Measurements from ENCODE around the gene ENGASE.

- TF ChIP-seq EZH2 (IDR thresholded peaks at IDR 0.05; ENCODE audit: low read length, missing control alignments) = no peak
- no peak for TF ChIP-seq CTCF (conservative IDR thresholded peaks at IDR 0.05 in 1 of 2, IDR thresholded peaks at IDR 0.05 in 1 of 2; ENCODE audit: low read depth in 1 of 2, low read length in 2 of 2)
These were observed 34.2 kb downstream of the ENGASE start for GRCh38 chr17:79108870-79109269.
